ENCODE results near the gene TYW1.
"Not testable (repeated sequence)": the region's sequence is repeated elsewhere in the genome, so short reads cannot be mapped to it uniquely, and the experiment has no call there.

- TF ChIP-seq ARNT (IDR thresholded peaks at IDR 0.05); BHLHE40 (IDR thresholded peaks at IDR 0.05; ENCODE audit: borderline replicate concordance); ELF4 (IDR thresholded peaks at IDR 0.05); SP1 (IDR thresholded peaks at IDR 0.05); PKNOX1 (IDR thresholded peaks at IDR 0.05): not testable (repeated sequence)
Observed at GRCh38 chr7:67046819-67047218, 50.2 kb downstream of the TYW1 start.
